Measurements from ENCODE around the gene GNAI1. TPM values are rescaled to one million over a fixed set of nuclear protein-coding genes. Genes with fewer than 3 reads are reported as not detected.

The GNAI1 gene
- total RNA-seq, 2 donors from 2014 or later, result 30.2 to 40.4 TPM

DNA sequence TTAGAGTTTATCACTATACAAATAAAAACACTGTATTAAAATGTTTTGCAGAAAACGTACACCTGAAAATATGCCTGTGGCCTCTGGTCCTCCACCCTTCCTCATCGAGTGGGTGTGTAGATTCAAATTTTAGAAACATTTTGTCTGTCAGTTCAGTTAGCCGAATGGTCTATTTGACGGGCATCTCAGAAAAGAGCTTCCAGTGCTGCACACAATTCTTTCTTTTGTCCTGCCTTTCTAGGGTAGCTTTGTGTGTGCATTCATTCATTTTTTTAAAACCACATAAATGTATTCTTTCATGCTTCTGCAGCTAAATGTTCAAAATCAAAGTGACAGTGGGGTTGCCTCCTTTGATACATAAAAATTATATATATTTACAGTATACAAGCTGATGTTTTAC lies 46.8 kb downstream of the GNAI1 start:
- no peaks in the 10 kb centered on the region for H3K4me1 ChIP-seq (replicated peaks)

DNA sequence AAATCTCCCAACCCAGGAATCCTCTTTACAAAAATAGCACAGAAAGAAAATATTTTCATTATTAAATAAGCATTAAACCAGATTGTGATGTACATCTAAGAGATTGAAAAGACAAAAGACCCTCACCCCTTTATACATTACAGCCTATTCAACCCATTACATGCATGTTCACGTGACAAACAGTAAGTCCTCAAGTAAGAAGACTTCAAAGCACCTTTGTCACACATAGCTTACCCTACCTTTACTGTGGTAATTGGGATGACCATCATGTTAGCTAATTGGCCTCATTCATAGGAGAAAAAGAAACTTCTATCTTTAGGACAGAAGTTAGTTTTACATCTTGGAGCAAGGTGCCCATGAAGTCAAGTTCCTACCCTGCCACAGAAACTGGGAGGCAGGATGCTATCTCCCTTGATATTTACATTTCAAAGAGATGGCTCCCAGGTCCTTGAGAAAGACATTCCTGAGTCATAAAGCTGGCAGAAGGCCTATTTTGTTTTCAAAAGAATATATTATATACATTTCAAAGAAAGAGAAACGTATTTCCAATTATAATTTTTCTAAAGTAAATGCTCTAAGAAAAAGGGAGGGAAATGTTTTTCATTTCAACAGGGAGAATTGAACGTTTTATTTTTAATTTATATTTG lies 48.1 kb downstream of the GNAI1 start:
- Histone ChIP-seq H3K4me3 (no peak overlapping the region), H3K27ac (no peak overlapping the region), H3K27me3 (replicated peaks; ENCODE audit: insufficient read depth) (no peaks in the 10 kb centered on the region), H3K4me1 (replicated peaks) (no peaks in the 10 kb centered on the region), H3K9me3 (no peaks in the 10 kb centered on the region), H3K36me3 (no peaks in the 10 kb centered on the region)
- intact Hi-C loops (cut with DNase I), result no loop called here
- 74% methylated on average over 3 of the region's 3 CpGs for WGBS
- DNase-seq (ENCODE audit: low spot score), result no peak
- TF ChIP-seq POLR2AphosphoS5 (IDR thresholded peaks at IDR 0.05) (no peak), POLR2A (IDR thresholded peaks at IDR 0.05) (no peak)
- TF ChIP-seq, protein P1, sequence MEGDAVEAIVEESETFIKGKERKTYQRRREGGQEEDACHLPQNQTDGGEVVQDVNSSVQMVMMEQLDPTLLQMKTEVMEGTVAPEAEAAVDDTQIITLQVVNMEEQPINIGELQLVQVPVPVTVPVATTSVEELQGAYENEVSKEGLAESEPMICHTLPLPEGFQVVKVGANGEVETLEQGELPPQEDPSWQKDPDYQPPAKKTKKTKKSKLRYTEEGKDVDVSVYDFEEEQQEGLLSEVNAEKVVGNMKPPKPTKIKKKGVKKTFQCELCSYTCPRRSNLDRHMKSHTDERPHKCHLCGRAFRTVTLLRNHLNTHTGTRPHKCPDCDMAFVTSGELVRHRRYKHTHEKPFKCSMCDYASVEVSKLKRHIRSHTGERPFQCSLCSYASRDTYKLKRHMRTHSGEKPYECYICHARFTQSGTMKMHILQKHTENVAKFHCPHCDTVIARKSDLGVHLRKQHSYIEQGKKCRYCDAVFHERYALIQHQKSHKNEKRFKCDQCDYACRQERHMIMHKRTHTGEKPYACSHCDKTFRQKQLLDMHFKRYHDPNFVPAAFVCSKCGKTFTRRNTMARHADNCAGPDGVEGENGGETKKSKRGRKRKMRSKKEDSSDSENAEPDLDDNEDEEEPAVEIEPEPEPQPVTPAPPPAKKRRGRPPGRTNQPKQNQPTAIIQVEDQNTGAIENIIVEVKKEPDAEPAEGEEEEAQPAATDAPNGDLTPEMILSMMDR (IDR thresholded peaks at IDR 0.05), result no peak

More for the DNA sequence above, 46.8 kb downstream of the GNAI1 start:
- no peak overlapping the region for H3K27ac ChIP-seq
- TF ChIP-seq POLR2A (IDR thresholded peaks at IDR 0.05) (no peak), POLR2AphosphoS5 (IDR thresholded peaks at IDR 0.05) (no peak)
- TF ChIP-seq, protein P1 (IDR thresholded peaks at IDR 0.05), result no peak
- H3K27me3 ChIP-seq (replicated peaks; ENCODE audit: insufficient read depth), result no peaks in the 10 kb centered on the region
- H3K36me3 ChIP-seq, result no peaks in the 10 kb centered on the region
- intact Hi-C loops (cut with DNase I), result no loop called here
- DNase-seq (ENCODE audit: low spot score), result no peak
- 90% methylated on average over 4 of the region's 4 CpGs for WGBS
- H3K4me3 ChIP-seq, result no peak overlapping the region
- no peaks in the 10 kb centered on the region for H3K9me3 ChIP-seq

DNA sequence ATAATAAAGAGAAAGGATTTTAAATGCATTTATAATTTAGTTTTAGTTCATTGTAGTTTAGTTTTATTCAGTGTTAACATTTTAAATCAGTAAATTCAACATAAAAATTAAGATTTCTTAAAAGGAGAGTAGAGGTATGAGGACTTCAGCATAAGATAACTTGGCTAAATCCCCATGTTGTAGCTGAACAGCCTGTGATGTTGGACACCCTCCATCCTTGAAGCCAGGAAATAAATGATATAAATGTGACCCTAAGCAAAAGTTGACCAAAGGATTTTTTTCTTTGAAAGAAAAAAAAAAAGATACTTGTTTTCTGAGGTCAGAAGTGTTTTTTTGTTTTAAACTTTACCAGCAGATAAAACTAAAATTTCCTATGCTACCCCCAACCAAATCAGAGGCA lies 48.7 kb downstream of the GNAI1 start:
- intact Hi-C loops (cut with DNase I), result no loop called here
- TF ChIP-seq, protein P1 (IDR thresholded peaks at IDR 0.05), result no peak
- TF ChIP-seq POLR2AphosphoS5 (IDR thresholded peaks at IDR 0.05) (no peak), POLR2A (IDR thresholded peaks at IDR 0.05) (no peak)
- H3K4me1 ChIP-seq (replicated peaks), result no peaks in the 10 kb centered on the region
- no peak overlapping the region for H3K27ac ChIP-seq
- no peak for DNase-seq (ENCODE audit: low spot score)
- no peaks in the 10 kb centered on the region for H3K36me3 ChIP-seq
- no peak overlapping the region for H3K4me3 ChIP-seq
- H3K27me3 ChIP-seq (replicated peaks; ENCODE audit: insufficient read depth), result no peaks in the 10 kb centered on the region
- H3K9me3 ChIP-seq, result no peaks in the 10 kb centered on the region

DNA sequence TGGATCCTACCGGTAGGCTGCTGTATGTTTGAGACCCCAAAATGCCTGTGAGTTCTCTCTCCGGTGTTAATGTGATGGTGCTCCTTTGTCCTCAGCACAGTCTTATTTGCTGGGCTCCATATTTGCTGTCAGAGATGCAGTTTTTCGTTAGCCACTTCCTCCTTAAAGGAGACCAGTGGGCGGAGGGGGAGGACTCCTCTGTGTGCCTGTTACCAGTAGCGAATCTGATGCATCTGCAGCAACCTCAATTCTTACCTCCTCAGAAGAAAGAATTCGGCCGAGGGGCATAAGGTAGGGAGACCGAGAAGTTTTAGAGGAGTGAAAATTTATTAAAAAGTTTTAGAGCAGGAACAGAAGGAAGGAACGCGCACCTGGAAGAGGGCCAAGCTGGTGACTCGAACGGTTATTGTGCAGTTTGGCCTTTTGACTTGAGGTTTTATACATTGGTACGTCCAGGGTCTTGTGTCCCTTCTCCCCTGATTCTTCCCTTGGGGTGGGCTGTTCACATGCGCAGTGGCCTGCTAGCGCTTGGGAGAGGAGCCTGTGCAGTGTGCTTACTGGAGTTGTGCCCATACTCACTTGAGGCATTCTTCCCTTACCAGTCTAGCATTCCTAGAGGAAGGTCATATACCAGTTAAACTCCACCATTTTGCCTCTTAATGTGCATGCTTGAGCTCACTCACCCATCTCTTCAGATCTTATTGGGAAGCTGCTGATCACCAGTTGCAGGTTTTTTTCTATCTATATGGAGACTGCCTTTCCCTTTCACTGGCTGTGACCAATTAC lies 49.5 kb downstream of the GNAI1 start:
- no peak for DNase-seq (ENCODE audit: low spot score)
- H3K27ac ChIP-seq, result no peak overlapping the region
- TF ChIP-seq POLR2A (IDR thresholded peaks at IDR 0.05), result no peak
- H3K4me1 ChIP-seq (replicated peaks), result no peaks in the 10 kb centered on the region
- no peaks in the 10 kb centered on the region for H3K9me3 ChIP-seq
- H3K36me3 ChIP-seq, result no peaks in the 10 kb centered on the region
- H3K4me3 ChIP-seq, result no peak overlapping the region
- 89% methylated on average over 15 of the region's 15 CpGs for WGBS
- no peaks in the 10 kb centered on the region for H3K27me3 ChIP-seq (replicated peaks; ENCODE audit: insufficient read depth)
- intact Hi-C loops (cut with DNase I), result no loop called here

DNA sequence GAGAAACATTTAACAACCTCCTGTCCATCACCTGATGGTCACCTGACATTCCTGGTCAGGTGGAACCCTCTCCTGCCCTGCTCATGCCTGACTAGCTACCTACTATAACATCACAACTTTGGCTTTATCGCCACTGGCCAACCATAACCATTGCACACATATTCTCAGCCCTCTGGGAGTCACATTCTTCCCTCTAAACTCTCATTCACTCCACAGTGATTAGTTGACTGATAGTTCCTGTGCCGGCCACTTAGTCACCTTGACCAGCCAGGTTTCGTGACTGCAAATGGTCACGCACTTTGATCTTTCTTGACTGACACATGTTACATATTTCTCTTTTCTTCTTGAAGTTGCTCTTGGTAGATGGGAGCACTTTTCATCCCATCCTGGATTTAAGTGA lies 50.1 kb downstream of the GNAI1 start:
- WGBS, result 74% methylated on average over 4 of the region's 4 CpGs
- DNase-seq (ENCODE audit: low spot score), result no peak
- no peaks in the 10 kb centered on the region for H3K36me3 ChIP-seq
- H3K4me1 ChIP-seq (replicated peaks), result no peaks in the 10 kb centered on the region
- TF ChIP-seq POLR2AphosphoS5 (IDR thresholded peaks at IDR 0.05), result no peak
- TF ChIP-seq POLR2A (IDR thresholded peaks at IDR 0.05), result no peak
- TF ChIP-seq, protein P1 (IDR thresholded peaks at IDR 0.05), result no peak
- H3K4me3 ChIP-seq, result no peak overlapping the region
- no peak overlapping the region for H3K27ac ChIP-seq
- intact Hi-C loops (cut with DNase I), result no loop called here
- no peaks in the 10 kb centered on the region for H3K9me3 ChIP-seq
- no peaks in the 10 kb centered on the region for H3K27me3 ChIP-seq (replicated peaks; ENCODE audit: insufficient read depth)

All from prostate gland (tissue), 2 donors.